GM12874 (cell line): ENCODE measurements around the gene MLKL.
A peak's percentile ranks its signal among the peaks of the same experiment; 100 is the strongest.

Experiments
- CTCF ChIP-seq: IDR thresholded peaks from 2 replicates; pipeline ENCODE4 v1.5.1; 2011; ENCODE audit warnings: low read depth, mild to moderate bottlenecking, control low read depth, low read length, moderate library complexity; ENCODE audit not compliant: insufficient read depth

Gene MLKL

GRCh38 chr16:74713876-74714275, 13.2 kb upstream of the MLKL start:
- no peak for TF ChIP-seq CTCF

GRCh38 chr16:74713325-74713724, 12.7 kb upstream of the MLKL start:
- no peak for TF ChIP-seq CTCF

GRCh38 chr16:74711938-74712337, 11.3 kb upstream of the MLKL start:
- no peak for TF ChIP-seq CTCF

- TF ChIP-seq CTCF = no peak
Measured at GRCh38 chr16:74710401-74710800, 9.7 kb upstream of the MLKL start.

GRCh38 chr16:74709441-74709877, 8.8 kb upstream of the MLKL start:
- TF ChIP-seq CTCF = peak; percentile 88

GRCh38 chr16:74700116-74700437, 585 bp downstream of the MLKL start:
- no peak for TF ChIP-seq CTCF

- no peak for TF ChIP-seq CTCF
Measured at GRCh38 chr16:74699666-74700065, 996 bp downstream of the MLKL start.

- TF ChIP-seq CTCF = no peak
Measured at GRCh38 chr16:74698222-74698621, 2.4 kb downstream of the MLKL start.
